GM12878 (cell line): ENCODE results near the gene LDLRAD3. TPM values are rescaled to one million over a fixed set of nuclear protein-coding genes. Genes with fewer than 3 reads are reported as not detected.

ENCODE experiments used
- NR2F1 ChIP-seq: fragments of 450-650 bp; conservative IDR thresholded peaks from 2 replicates; pipeline ENCODE4 v1.6.1; 2017; ENCODE audit warnings: mild to moderate bottlenecking
- RCOR1 ChIP-seq: conservative IDR thresholded peaks from 2 replicates; pipeline ENCODE4 v1.6.1; 2012; ENCODE audit warnings: low read depth, low read length, improper control_type of control experiment
- SMAD1 ChIP-seq: fragments of 450-650 bp; IDR thresholded peaks from 2 replicates; pipeline ENCODE4 v1.6.1; 2018; ENCODE audit warnings: mild to moderate bottlenecking, low read depth; ENCODE audit not compliant: partially characterized antibody
- polyA plus RNA-seq, 11 experiments: library from polyadenylated mRNA; depleted of rRNA in 4 of 11; unstranded in 6 of 11; stranded (reverse) in 5 of 11; fragments of >200 nt; fragmentation: Nextera tagmentation in 4 of 11; fragmentation: Illumina TruSeq in 1 of 11; extraction: Ambion mirVana in 4 of 11; extraction: Trizol in 1 of 11; gene quantifications; 1 replicate in 1 of 11; 2 replicates in 10 of 11; pipeline versions ENCODE4 v1.2.1 to v1.2.3, GENCODE V29; 2011 to 2016; ENCODE audit warnings: inconsistent platforms in 2 of 11, missing spikeins in 2 of 11, low read depth in 1 of 11
- total RNA-seq, 4 experiments: library from RNA; depleted of rRNA in 3 of 4; stranded (reverse); fragments of >200 nt in 3 of 4; fragmentation: Illumina TruSeq in 1 of 4; extraction: Trizol in 1 of 4; gene quantifications; 2 replicates each; pipeline versions ENCODE4 v1.2.1 to v1.2.3, GENCODE V29; 2013 to 2021
- TF ChIP-seq, protein P1 (sequence below): IDR thresholded peaks from 2 replicates; pipeline ENCODE4 v1.6.1; 2012; ENCODE audit warnings: mild to moderate bottlenecking, low read depth, low read length
- TF ChIP-seq, protein P2 (sequence below): fragments of 450-650 bp; IDR thresholded peaks from 2 replicates; pipeline ENCODE4 v1.6.1; 2017; ENCODE audit warnings: mild to moderate bottlenecking, moderate library complexity
- TF ChIP-seq, protein P3 (sequence below): fragments of 450-650 bp; IDR thresholded peaks from 2 replicates; pipeline ENCODE4 v1.6.1; 2018; ENCODE audit warnings: mild to moderate bottlenecking, low read depth, moderate library complexity; ENCODE audit not compliant: partially characterized antibody
- TF ChIP-seq, protein P4 (sequence below): IDR thresholded peaks from 2 replicates; pipeline ENCODE4 v1.6.1; 2012; ENCODE audit warnings: low read length, inconsistent platforms

LDLRAD3 gene
- total and polyA plus RNA-seq, 10 of the 15 experiments (the other 5 are each of a cell fraction or from before 2014, with no cell fraction given): 2.5 to 17.2 (median 10.7) TPM

DNA sequence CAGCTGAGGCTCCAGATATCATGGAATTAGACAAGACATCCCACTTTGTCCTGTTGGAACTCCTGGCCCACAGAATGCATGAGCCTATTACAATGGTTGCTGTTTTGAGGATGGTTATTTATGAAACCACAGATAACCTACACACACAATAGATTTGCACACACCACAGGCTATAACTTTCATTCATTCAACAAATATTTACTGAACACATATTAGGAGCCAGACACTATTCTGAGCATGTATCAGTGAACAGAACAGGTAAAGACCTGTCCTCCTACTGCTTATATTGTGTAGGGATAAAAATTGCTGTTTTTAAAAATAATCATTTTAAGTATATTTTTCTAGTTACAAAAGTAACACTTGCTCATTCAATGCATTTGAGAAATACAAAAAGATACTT, 13.4 kb upstream of the LDLRAD3 start (continued):
- TF ChIP-seq, protein P1, sequence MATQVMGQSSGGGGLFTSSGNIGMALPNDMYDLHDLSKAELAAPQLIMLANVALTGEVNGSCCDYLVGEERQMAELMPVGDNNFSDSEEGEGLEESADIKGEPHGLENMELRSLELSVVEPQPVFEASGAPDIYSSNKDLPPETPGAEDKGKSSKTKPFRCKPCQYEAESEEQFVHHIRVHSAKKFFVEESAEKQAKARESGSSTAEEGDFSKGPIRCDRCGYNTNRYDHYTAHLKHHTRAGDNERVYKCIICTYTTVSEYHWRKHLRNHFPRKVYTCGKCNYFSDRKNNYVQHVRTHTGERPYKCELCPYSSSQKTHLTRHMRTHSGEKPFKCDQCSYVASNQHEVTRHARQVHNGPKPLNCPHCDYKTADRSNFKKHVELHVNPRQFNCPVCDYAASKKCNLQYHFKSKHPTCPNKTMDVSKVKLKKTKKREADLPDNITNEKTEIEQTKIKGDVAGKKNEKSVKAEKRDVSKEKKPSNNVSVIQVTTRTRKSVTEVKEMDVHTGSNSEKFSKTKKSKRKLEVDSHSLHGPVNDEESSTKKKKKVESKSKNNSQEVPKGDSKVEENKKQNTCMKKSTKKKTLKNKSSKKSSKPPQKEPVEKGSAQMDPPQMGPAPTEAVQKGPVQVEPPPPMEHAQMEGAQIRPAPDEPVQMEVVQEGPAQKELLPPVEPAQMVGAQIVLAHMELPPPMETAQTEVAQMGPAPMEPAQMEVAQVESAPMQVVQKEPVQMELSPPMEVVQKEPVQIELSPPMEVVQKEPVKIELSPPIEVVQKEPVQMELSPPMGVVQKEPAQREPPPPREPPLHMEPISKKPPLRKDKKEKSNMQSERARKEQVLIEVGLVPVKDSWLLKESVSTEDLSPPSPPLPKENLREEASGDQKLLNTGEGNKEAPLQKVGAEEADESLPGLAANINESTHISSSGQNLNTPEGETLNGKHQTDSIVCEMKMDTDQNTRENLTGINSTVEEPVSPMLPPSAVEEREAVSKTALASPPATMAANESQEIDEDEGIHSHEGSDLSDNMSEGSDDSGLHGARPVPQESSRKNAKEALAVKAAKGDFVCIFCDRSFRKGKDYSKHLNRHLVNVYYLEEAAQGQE: no peak
- TF ChIP-seq, protein P2, sequence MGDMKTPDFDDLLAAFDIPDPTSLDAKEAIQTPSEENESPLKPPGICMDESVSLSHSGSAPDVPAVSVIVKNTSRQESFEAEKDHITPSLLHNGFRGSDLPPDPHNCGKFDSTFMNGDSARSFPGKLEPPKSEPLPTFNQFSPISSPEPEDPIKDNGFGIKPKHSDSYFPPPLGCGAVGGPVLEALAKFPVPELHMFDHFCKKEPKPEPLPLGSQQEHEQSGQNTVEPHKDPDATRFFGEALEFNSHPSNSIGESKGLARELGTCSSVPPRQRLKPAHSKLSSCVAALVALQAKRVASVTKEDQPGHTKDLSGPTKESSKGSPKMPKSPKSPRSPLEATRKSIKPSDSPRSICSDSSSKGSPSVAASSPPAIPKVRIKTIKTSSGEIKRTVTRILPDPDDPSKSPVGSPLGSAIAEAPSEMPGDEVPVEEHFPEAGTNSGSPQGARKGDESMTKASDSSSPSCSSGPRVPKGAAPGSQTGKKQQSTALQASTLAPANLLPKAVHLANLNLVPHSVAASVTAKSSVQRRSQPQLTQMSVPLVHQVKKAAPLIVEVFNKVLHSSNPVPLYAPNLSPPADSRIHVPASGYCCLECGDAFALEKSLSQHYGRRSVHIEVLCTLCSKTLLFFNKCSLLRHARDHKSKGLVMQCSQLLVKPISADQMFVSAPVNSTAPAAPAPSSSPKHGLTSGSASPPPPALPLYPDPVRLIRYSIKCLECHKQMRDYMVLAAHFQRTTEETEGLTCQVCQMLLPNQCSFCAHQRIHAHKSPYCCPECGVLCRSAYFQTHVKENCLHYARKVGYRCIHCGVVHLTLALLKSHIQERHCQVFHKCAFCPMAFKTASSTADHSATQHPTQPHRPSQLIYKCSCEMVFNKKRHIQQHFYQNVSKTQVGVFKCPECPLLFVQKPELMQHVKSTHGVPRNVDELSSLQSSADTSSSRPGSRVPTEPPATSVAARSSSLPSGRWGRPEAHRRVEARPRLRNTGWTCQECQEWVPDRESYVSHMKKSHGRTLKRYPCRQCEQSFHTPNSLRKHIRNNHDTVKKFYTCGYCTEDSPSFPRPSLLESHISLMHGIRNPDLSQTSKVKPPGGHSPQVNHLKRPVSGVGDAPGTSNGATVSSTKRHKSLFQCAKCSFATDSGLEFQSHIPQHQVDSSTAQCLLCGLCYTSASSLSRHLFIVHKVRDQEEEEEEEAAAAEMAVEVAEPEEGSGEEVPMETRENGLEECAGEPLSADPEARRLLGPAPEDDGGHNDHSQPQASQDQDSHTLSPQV: no peak
- no peak for TF ChIP-seq NR2F1
- TF ChIP-seq, protein P3, sequence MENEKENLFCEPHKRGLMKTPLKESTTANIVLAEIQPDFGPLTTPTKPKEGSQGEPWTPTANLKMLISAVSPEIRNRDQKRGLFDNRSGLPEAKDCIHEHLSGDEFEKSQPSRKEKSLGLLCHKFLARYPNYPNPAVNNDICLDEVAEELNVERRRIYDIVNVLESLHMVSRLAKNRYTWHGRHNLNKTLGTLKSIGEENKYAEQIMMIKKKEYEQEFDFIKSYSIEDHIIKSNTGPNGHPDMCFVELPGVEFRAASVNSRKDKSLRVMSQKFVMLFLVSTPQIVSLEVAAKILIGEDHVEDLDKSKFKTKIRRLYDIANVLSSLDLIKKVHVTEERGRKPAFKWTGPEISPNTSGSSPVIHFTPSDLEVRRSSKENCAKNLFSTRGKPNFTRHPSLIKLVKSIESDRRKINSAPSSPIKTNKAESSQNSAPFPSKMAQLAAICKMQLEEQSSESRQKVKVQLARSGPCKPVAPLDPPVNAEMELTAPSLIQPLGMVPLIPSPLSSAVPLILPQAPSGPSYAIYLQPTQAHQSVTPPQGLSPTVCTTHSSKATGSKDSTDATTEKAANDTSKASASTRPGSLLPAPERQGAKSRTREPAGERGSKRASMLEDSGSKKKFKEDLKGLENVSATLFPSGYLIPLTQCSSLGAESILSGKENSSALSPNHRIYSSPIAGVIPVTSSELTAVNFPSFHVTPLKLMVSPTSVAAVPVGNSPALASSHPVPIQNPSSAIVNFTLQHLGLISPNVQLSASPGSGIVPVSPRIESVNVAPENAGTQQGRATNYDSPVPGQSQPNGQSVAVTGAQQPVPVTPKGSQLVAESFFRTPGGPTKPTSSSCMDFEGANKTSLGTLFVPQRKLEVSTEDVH: no peak
- TF ChIP-seq RCOR1: no peak
- TF ChIP-seq, protein P4, sequence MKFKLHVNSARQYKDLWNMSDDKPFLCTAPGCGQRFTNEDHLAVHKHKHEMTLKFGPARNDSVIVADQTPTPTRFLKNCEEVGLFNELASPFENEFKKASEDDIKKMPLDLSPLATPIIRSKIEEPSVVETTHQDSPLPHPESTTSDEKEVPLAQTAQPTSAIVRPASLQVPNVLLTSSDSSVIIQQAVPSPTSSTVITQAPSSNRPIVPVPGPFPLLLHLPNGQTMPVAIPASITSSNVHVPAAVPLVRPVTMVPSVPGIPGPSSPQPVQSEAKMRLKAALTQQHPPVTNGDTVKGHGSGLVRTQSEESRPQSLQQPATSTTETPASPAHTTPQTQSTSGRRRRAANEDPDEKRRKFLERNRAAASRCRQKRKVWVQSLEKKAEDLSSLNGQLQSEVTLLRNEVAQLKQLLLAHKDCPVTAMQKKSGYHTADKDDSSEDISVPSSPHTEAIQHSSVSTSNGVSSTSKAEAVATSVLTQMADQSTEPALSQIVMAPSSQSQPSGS: no peak
- no peak for TF ChIP-seq SMAD1
